ENCODE data around the gene GPR89B. TPM values are rescaled to one million over a fixed set of nuclear protein-coding genes. Genes with fewer than 3 reads are reported as not detected.
"Not testable (repeated sequence)": the region's sequence is repeated elsewhere in the genome, so short reads cannot be mapped to it uniquely, and the experiment has no call there.

GPR89B gene
- total RNA-seq (2014; rRNA removed; shearing (Covaris generic)), result 15.5 and 25.7 TPM in 2 replicates

GRCh38 chr1:147928236-147929132 lies at the start of gene GPR89B:
GPR89B (plus strand) TSS chr1:147928420; CDS start chr1:147928537, 117 bp downstream.
- peak; percentile 88 for DNase-seq (ENCODE audit: low read depth)

- DNase-seq (ENCODE audit: low read depth), result no peak
Observed at GRCh38 chr1:147879911-147880310, 48.3 kb upstream of the GPR89B start.

DNA sequence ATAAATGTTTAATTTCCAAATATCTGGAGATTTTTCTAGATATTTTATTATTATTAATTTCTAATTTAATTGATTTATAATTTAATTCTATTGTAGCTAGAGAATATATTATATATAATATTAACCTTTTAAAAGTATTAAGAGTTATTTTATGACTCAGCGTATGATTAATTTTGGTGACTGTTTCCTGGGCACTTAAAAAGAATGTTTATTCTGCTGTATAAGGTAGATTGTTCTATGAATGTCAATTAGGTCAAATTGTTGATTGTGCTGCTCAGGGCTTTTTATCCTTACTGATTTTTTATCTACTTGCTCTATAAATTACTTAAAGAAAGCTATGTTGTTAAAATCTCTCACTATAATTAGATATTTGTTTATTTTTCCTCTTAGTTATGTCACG lies 45.7 kb upstream of the GPR89B start:
- DNase-seq (ENCODE audit: low read depth), result no peak

- peak; percentile 77 for DNase-seq (ENCODE audit: low read depth)
Observed at GRCh38 chr1:147890177-147890790, 37.9 kb upstream of the GPR89B start.

DNA sequence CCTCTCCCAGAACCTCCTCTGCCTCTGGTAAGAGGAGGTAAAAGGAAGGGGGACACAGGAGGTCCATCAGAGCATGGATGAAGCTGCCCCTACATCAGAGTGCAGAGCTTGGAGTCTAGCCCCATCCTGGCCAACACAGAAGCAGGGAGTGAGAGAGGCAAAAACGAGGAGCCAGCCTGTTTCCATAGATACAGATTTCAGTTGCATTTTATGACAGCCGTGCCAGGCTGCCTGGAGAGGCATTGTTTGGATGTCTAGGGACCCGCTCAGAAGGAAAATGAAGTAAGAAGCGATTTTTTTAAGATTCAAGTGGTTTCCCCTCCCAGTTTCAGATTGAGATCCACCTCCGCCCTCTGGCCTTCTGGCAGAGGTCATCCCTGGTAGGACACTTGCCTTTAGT lies 37.1 kb upstream of the GPR89B start:
- no peak for DNase-seq (ENCODE audit: low read depth)

- DNase-seq (ENCODE audit: low read depth), result peak; percentile 29
Observed at GRCh38 chr1:147892216-147892615, 36.0 kb upstream of the GPR89B start.

GRCh38 chr1:147892731-147893214 lies 35.4 kb upstream of the GPR89B start:
- DNase-seq (ENCODE audit: low read depth), result peak; percentile 52

DNA sequence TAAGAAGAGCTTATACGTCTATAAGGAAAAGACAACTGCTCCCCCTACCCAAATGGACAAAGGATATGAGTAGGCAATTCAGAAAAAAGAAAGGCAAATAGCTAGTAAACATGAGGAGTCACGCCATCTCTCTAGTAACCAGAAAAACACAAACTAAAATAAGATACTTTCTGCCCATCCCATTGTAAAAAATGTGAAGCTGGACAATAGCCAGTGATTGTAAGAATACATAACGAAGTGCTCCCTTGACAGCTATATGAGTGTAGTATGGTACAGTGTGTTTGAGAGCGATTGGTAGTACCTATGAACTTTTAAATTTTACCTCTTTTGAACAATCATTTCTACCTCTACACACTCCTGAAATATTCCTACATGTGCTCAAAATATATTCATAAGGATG lies 33.1 kb upstream of the GPR89B start:
- DNase-seq (ENCODE audit: low read depth), result peak; percentile 19

DNA sequence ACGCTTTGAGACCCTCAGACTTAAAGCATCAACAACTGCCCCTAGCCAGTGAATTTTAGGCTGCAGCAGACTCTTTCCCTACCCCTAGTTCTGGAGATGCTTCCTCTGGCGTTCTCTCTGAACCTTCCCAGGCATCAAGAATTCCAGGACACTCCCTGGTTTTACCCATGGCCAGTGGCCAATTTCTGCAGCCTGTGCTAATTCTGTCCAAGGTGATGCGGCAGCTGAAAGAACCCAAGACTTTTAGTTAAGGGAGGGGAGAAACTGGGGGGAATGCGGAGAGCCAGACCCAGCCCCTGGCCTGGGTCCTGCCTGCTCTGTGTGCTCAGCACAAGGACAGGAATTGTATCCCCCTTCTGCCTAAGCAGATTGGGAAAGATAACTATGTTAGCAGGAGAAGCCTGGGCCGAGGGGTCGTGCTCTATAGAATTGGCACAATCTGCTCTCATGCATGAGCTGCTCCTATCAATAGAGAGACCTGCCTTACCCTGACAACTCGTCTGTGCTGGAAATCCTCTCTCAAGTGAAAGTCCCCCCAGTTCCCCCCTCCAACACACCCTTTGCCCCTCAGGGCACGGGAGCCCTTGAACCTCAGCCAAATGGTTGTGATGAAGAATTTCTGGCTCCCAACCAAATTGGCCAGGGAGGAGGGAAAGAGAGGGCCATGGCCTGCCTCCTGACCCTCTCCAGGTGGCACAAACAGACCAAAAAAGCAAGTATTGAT lies 31.0 kb upstream of the GPR89B start:
- DNase-seq (ENCODE audit: low read depth), result peak; percentile 20

GRCh38 chr1:147897789-147898188 lies 30.4 kb upstream of the GPR89B start:
- DNase-seq (ENCODE audit: low read depth), result no peak

DNA sequence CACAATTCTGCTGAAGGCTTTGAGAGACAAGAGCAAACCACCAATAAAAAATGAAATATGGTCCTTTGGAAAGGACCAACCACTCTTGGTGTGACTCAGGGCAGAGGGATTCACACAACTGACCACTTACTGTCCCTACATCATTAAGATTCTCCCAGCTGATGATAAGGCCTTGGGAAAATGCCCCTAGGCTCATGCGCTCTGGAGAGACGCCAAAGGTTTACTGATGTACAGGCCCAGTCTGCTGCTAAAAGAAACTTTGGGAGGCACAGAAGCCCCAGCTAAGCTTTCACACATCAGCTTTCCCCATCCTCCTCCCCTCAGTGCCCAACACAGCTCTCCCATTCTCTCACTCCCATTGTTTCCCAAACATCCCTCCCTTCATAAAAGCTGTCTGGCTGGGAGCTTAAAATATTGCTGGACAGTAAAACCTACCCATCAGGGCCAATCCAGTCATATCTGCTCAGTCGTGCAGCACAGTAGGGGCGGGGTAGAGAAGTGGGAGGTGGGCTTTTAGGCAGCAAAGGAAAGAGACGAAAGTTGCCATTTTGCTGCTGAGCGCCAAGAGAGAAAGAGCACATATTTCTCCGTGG lies 25.9 kb upstream of the GPR89B start, which contains the start of gene GJA8:
Gene GJA8 (plus strand): TSS at position 543 of the 593 bp plus-strand sequence. CDS start 5,161 bp downstream, outside the sequence.
- peak; percentile 71 for DNase-seq (ENCODE audit: low read depth)

- no peak for DNase-seq (ENCODE audit: low read depth)
Observed at GRCh38 chr1:147904726-147905125, 23.5 kb upstream of the GPR89B start.

GRCh38 chr1:147907786-147908509 lies 20.3 kb upstream of the GPR89B start:
- DNase-seq (ENCODE audit: low read depth), result no peak

- no peak for DNase-seq (ENCODE audit: low read depth)
Observed at GRCh38 chr1:147912553-147912952, 15.7 kb upstream of the GPR89B start.

DNA sequence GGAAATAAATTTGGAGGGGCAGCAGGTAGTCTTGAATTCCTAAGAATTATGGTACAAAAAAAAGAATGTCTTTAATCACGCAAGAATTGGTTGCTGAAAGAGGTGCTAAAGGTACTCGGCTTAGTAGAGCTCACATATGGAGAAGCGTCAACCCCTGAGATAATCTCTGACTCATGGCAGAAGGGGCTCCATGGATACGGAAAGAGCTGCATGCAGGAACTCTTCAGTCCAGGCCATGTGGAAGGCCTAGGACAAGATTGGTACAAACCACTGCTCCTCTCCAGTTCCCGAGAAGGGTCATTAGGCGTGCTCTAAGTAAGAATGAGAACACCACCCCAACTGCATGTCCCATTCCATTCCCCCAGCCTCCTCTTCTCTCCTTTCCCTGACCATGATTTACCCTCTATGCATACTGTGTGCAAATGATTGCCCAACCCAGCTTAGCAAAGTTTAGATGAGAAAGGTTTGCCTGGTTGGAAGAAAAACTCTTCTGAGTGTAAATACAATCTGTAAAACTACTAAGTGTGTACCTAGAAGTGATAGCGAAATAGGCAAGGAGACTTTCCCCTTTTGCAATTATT lies 14.8 kb upstream of the GPR89B start:
- no peak for DNase-seq (ENCODE audit: low read depth)

DNA sequence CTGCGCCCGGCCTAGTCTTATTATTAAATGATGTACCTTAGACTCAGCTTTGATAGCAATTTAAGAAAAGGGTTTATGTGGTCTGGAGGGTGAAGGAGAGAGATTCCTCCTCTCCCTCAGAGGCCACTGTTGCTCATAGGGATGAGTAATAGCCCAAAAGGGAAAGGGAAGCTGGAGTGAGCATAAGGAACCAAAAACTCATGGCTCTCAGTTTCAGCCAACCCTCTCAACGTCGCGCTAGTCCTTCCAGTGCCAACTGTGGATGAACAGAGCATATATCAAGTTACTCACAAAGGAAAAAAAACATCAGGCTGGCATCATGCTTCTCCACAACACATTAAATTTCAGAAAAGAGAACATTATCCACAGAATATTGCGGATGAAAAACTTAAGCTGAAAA lies 8.3 kb upstream of the GPR89B start:
- peak; percentile 20 for DNase-seq (ENCODE audit: low read depth)

DNA sequence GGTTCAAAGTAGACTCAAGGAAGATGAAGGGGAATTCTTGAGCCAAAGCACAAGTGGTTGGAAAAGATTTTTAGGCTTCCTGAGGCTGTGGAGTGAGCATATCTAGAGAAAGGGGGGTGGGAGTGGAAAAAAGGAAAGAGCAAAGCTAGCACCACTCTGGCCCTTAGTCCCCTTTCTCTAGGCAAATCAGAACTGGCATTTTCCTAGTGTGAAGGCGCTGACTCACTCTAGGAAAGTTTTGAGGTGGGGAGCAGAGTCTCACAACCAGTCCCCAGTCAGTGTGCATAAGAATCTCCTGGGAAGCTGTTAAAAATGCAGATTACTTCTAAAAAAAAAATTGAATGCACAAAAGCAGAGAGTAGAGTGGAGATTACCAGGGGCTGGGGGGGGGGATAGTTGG lies 3.4 kb upstream of the GPR89B start:
- peak; percentile 11 for DNase-seq (ENCODE audit: low read depth)

GRCh38 chr1:147927215-147927614 lies 1.0 kb upstream of the GPR89B start:
- not testable (repeated sequence) for DNase-seq (ENCODE audit: low read depth)

DNA sequence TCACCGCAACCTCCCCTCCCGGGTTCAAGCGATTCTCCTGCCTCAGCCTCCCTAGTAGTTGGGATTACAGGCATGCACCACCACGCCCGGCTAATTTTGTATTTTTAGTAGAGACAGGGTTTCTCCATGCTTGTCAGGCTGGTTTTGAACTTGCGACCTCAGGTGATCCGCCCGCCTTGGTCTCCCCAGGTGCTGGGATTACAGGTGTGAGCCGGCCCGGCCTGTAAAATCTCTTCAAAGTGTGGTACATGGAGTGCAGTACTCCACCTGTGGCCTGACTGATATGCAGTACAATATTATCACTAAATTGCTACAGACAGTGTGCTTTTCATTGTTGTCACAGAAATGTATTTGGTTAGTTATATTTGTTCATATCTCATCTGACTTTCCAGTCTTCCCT lies 531 bp upstream of the GPR89B start:
- not testable (repeated sequence) for DNase-seq (ENCODE audit: low read depth)

- not testable (repeated sequence) for DNase-seq (ENCODE audit: low read depth)
Observed at GRCh38 chr1:147931137-147931536, 2.9 kb downstream of the GPR89B start.

DNA sequence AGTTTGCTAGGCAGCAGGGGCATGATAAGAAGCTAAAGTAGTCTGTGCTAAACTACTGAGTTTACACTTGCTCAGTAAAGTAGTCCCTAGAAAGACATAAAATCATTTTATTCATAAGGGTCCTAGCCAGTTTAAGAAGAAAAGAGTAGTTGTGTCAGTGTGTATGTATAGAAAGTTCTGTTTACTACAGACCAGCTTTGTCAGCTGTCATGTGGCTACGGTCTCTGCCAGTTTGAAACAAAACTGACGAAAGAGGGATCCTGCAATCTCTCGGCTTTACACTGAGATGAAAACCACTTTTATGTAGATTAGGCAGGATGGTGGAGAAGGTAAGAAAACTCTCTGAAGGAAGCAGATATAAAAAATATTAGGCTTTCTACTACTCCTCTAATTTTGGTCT lies 7.1 kb downstream of the GPR89B start:
- not testable (repeated sequence) for DNase-seq (ENCODE audit: low read depth)

Data from M059J (cell line).